ENCODE measurements around the gene SELENOM.

Gene SELENOM

DNA sequence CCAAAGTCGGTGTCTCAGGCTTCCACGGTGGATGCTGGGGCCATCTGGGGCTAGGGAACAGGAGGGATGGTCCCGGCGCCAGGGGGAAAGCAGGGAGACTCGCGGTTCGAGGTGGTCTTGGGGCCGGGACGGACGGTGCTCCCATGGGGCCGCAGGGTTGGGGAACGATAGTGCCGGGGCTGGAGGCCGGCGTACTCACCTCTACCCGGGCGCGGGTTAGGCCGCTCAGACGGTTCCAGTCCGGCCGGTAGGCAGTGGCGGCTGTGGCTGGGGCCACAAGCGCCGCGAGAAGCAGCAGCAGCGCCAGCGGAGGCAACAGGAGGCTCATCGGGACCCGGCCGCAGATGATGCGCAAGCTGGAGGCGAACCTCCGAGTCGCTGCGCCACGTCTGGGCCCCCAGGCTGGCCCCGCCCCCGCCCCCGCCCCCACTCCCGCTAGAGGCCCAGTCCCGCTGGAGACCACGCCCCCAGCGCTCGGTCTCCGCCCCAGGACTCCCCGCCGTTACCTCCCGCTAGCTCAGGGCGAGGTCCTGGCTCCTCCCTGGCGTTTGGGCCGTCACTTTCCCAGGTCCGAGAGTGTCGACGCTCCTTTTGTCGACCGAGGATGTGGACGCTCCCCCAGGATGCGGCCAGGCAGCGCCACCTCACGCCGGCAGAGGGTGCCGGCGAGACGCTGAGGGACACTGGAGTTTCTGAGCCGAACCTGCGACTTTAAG lies at the start of gene SELENOM:
TSS of gene SELENOM (minus strand) at position 391 of the 716 bp plus-strand sequence. CDS start at position 328, 63 bp downstream.
- DNase-seq, result peak; percentile 97

GRCh38 chr22:31155422-31155821 lies 48.1 kb upstream of the SELENOM start:
- no peak for DNase-seq

- DNase-seq, result no peak
These were observed 47.6 kb upstream of the SELENOM start for GRCh38 chr22:31154975-31155374.

DNA sequence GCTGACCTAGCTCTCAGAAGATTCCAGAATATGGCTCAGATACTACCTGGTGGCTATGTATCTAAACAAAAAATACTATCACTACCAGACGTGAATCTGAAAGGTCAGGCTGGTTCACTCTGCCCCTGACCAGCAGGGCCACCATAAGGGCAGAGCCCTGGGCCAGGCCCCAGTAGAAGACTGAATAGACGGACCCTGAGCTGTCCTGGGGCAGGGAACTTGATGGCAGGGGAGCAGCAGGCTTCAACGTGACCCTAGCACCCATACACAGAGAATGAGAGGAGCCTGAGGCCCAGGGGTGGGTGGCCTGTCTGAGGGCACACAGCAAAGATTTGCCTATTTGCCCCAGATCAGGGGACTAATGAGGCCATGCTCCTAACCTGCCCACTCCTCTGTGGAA lies 46.0 kb upstream of the SELENOM start:
- DNase-seq, result no peak

- no peak for DNase-seq
These were observed 44.5 kb upstream of the SELENOM start for GRCh38 chr22:31151872-31152271.

- DNase-seq, result no peak
These were observed 43.2 kb upstream of the SELENOM start for GRCh38 chr22:31150615-31151014.

DNA sequence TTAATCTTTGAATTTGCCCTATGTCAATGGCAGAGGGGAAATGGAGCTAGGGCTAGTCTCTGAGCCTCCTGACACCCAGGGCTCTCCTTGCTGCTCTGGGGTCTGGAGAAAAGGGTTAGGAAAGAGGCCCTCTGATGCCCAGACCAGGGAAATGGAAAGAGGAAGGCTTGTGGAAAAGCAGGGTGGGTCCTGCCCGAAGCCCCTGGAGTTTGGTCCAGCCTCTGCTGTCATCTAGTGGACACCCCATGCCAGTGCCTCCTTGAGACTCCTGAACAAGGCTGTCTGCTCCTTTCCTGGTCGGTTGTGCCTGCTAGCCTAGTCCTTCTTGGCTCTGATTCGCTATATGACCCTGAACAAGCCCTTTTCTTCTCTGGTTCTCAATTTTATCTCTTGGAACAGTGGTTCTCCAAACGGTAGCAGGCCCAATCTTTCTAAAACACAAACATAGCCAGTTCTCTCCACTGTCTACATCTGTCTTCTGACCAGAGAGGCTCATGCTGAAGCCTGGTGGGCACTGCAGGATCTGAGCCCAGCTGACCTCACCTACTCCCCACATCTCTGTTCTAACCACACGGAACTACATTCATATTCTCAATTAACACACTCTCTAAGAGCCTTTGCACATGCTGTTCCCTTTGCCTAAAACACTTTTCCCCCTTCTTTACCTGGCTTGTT lies 41.7 kb upstream of the SELENOM start:
- peak; percentile 74 for DNase-seq

- DNase-seq, result no peak
These were observed 41.1 kb upstream of the SELENOM start for GRCh38 chr22:31148488-31148887.

- DNase-seq, result no peak
These were observed 36.9 kb upstream of the SELENOM start for GRCh38 chr22:31144223-31144622.

DNA sequence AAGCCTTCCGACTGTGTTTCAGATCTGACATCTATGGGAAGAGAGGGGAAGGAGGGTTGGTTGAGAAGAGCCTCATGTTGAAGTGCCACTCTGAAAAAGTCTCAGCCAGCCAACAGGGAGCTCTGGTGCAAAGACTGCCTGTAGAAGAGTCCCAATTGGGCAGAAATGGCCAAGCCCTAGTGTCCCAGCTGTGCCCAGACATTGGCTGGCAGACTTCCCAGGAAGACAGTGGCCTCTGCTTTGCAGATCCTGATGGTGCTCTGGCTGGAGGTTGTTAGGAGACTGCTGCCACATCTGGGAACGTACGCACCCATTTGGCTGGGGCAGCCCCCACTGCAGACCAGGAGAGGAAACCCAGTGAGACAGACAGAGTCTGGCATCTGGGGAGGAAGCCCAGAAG lies 36.2 kb upstream of the SELENOM start:
- no peak for DNase-seq

DNA sequence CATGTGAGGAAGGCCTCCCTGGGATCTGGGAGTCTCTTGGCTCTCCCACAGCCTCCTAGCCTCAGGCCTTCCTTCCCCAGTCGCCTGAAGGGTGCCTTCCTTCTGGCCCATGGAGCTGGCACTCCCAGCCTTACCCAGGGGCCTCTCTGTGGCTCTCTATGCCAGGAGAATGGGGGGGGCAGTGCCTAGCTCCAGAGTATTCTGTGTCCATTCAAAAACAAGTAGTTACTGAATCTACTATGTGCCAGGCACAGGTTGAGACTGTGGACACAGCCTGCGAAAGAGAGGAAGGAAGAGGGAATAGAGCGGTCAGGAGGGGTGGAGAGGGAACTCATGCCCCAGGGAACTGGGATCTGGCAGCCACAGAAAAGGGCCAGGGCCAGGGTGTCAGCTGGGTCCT lies 35.7 kb upstream of the SELENOM start:
- DNase-seq, result no peak

DNA sequence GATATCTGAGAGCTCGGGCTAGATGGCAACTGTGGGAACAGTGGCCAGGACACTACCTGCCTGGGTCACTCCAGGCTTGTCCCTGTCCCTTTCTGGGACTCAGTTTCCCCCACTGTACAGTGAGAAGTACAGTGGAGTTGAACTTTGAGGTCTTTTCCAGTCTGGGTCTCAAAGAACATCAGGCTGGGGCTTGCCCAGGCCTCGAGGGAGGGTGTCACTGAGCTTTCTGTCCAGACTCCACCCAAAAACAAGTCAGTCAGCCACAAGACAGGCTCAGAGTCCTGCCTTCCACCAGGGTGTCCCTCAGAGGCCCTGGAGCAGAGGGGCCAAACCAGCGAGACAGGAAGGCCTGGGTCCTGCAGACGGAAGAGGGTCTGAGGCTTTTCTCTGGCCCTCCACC lies 34.9 kb upstream of the SELENOM start:
- DNase-seq, result no peak

- DNase-seq, result no peak
These were observed 34.2 kb upstream of the SELENOM start for GRCh38 chr22:31141551-31141950.

GRCh38 chr22:31140746-31141145 lies 33.4 kb upstream of the SELENOM start:
- DNase-seq, result no peak

DNA sequence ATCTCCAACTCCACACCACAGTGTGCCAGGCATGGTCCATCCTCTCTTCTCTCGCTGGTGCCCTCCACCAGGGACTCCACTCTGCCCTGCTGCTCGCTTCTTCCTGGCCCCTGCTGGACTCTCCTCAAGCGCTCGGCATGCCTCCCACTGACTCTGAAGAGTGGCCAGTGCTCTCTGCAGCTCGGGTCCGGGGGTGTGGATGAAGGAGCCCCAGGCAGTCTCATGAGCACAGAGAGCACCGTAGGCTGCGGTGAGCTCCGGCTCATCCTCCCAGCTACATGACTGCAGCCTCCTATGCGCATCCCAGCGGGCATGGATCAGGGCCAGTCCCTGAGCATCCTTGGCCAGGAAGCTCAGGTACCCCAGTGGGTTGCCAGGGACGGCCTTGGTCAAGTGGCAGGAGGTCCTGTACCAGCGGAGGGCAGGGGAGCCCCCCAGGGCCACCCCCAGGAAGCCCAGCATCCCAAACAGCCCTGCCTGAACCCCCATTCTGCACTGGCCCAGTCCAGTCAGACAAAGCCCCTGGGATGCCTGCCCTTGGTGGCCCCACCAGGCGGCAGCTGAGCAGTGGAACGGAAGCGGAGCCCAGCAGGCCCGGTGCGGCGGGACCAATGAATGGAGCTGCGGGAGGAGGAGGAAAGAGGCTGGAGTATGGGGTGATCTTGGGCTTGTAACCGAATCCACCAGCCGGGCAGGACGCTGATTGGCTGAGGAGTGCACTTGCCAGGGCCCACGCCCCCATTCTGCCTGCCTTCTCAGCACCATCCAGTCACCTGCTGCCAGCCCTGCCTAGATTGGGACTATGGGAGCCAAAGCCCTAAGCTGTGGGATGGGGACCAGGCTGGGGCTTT lies 32.7 kb upstream of the SELENOM start, which contains the start of gene PLA2G3:
TSS of gene PLA2G3 (minus strand) at position 643 of the 851 bp plus-strand sequence. CDS start at position 489, 154 bp downstream.
- no peak for DNase-seq

DNA sequence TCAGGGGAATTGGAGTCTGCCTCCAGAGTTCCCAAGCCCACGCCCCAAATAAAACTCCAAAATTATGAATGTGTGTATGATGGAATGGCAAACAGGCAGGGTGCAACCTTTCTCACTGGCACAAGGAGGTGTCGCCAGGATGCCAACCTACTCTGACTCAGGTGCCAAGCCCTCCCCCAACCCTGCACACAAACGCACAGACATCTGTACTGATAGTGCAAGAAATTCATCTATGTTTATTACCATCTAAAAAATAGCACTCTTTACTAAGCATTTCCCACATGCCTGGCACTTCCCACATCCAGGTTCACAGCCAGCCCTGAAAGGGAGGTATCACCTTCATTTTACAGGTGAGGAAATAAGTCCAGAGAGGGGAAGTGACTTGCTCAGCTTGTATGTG lies 31.7 kb upstream of the SELENOM start:
- DNase-seq, result no peak

GRCh38 chr22:31138126-31138525 lies 30.8 kb upstream of the SELENOM start:
- DNase-seq, result no peak

GRCh38 chr22:31137721-31138120 lies 30.4 kb upstream of the SELENOM start:
- DNase-seq, result no peak

DNA sequence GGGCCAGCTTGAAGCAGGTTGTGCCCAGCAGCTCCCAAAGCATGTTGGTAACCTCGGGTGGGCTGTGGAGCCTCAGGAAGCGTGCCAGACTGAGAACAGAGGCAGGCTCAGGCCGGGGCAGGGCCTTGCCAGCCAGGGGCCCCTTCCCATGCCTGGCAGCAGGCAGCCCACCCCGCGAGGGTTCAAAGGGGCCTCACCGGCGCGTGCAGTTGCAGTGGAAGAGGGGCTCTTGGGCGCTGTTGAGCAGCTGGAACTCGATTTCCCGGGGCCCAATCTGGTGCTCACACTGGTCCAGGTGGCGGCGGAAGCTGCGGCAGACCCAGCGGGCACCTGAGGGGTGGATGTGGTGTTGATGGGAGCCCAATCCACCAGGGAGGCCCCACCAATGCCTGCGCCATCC lies 29.3 kb upstream of the SELENOM start:
- DNase-seq, result no peak

GRCh38 chr22:31136155-31136554 lies 28.8 kb upstream of the SELENOM start:
- no peak for DNase-seq

DNA sequence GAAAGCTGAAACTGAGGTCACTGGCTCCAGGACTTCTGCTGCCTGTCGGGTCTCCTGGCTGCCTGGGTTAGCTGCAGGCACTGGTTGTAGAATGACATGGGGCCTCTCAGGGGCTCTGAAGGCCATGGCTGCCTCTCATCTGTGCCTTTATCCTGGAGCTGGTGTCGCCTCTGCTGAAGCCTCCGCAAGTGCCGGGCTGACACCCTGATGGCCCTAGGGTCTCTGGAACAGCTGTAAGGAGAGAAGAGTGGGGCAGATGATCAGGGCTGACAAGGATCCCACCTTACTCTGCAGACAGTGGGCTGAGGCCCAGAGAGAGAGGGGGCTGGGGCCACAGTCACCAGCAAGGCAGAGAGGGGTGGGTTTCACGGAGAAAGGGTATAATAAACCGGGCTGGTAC lies 28.3 kb upstream of the SELENOM start:
- DNase-seq, result no peak

GRCh38 chr22:31134688-31135087 lies 27.3 kb upstream of the SELENOM start:
- DNase-seq, result no peak

GRCh38 chr22:31133911-31134310 lies 26.5 kb upstream of the SELENOM start:
- DNase-seq, result no peak

DNA sequence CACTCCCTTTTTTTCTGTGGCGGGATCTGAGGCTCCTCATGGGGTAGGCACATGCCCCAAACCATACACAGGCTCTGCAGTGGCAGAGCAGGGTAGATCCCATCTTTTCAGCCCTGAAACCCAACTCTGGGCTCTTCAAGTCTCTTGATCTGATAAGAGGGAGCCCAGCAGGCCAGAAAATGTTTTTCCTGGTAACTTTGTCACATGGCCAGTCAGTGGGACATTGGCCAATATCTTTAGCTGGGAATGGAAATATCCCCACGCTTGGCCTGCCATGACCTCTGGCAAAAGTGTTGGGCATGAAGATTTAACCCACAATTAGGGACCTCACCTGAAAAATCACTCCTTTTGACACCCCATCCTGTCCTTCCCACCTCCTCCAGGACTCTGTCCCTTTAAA lies 23.5 kb upstream of the SELENOM start:
- DNase-seq, result no peak

Measured in left hindlimb (tissue), 1 donor.